GM18861 (cell line): Measurements from ENCODE around the gene LZTS3.
"Not testable (repeated sequence)": the region's sequence is repeated elsewhere in the genome, so short reads cannot be mapped to it uniquely, and the experiment has no call there.

Source experiments
- ATAC-seq: cut with Tn5 transposase; IDR thresholded peaks from one replicate; pipeline ENCODE4 v1.9.1; 2021; ENCODE audit not compliant: unreplicated experiment

Gene LZTS3

GRCh38 chr20:3141757-3142156 is 31.6 kb downstream of the LZTS3 start:
- ATAC-seq: no peak

- no peak for ATAC-seq
Observed at GRCh38 chr20:3137492-3137891, 35.9 kb downstream of the LZTS3 start.

- no peak for ATAC-seq
Observed at GRCh38 chr20:3135507-3136070, 37.8 kb downstream of the LZTS3 start.

GRCh38 chr20:3134151-3134550 is 39.2 kb downstream of the LZTS3 start:
- no peak for ATAC-seq

- ATAC-seq: no peak
Observed at GRCh38 chr20:3133155-3133554, 40.2 kb downstream of the LZTS3 start.

GRCh38 chr20:3130051-3130600 is 43.2 kb downstream of the LZTS3 start:
- no peak for ATAC-seq

- ATAC-seq: no peak
Observed at GRCh38 chr20:3129094-3129493, 44.3 kb downstream of the LZTS3 start.

- no peak for ATAC-seq
Observed at GRCh38 chr20:3128275-3128984, 44.9 kb downstream of the LZTS3 start.

- ATAC-seq: no peak
Observed at GRCh38 chr20:3126527-3126859, 46.9 kb downstream of the LZTS3 start.

- ATAC-seq: not testable (repeated sequence)
Observed at GRCh38 chr20:3125776-3126526, 47.4 kb downstream of the LZTS3 start.

GRCh38 chr20:3124773-3125560 is 48.4 kb downstream of the LZTS3 start:
- not testable (repeated sequence) for ATAC-seq

- ATAC-seq: not testable (repeated sequence)
Observed at GRCh38 chr20:3124163-3124562, 49.2 kb downstream of the LZTS3 start.

- no peak for ATAC-seq
Observed at GRCh38 chr20:3123542-3123941, 49.8 kb downstream of the LZTS3 start.

- no peak for ATAC-seq
Observed at GRCh38 chr20:3121955-3122610, 51.3 kb downstream of the LZTS3 start.

GRCh38 chr20:3121271-3121911 is 52.0 kb downstream of the LZTS3 start:
- ATAC-seq: no peak

GRCh38 chr20:3119044-3119443 is 54.3 kb downstream of the LZTS3 start:
- no peak for ATAC-seq

GRCh38 chr20:3117839-3118379 is 55.4 kb downstream of the LZTS3 start:
- ATAC-seq: peak; percentile 63

- no peak for ATAC-seq
Observed at GRCh38 chr20:3116341-3116740, 57.0 kb downstream of the LZTS3 start.

- ATAC-seq: no peak
Observed at GRCh38 chr20:3115190-3116107, 57.9 kb downstream of the LZTS3 start.
